Measurements from ENCODE around the gene SDK1. TPM values are rescaled to one million over a fixed set of nuclear protein-coding genes. Genes with fewer than 3 reads are reported as not detected.

The SDK1 gene
- total RNA-seq, 2 experiments from 2014 or later, result 0.03 to 0.05 TPM

DNA sequence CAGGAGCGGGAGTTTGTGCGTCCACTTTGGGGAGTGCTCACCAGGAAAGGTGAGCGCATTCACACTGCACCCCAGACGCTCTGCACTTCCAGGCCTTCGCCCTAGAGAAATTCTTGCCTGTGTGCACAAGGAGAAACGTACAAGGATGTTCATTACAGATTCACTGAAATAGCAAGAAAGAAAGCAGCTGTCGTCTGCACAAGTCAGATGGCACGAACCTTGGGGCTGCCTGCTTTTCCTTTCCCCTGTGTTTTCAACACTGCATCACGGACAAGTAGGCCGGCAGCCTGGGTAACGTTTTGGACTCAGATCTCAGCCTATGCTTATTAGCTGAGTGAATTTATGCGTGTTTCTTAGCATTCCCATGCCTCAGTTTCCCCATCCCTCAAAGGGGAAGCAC is 834.2 kb downstream of the SDK1 start:
- H3K4me3 Mint-ChIP-seq, result no peak overlapping the region
- no peaks in the 10 kb centered on the region for H3K36me3 Mint-ChIP-seq (ENCODE audit: low read depth)
- ChIA-PET POLR2A (no interaction called here), CTCF (no interaction called here)
- H3K9me3 Mint-ChIP-seq (ENCODE audit: insufficient read depth), result no peaks in the 10 kb centered on the region
- no peak for DNase-seq
- no peaks in the 10 kb centered on the region for H3K4me1 Mint-ChIP-seq (ENCODE audit: low read depth)
- H3K27ac Mint-ChIP-seq, result no peak overlapping the region
- no peaks in the 10 kb centered on the region for H3K27me3 Mint-ChIP-seq (ENCODE audit: low read depth)
- ATAC-seq, result no peak

GRCh38 chr7:4136036-4136435 is 835.0 kb downstream of the SDK1 start:
- Mint-ChIP-seq H3K27ac (no peak overlapping the region), H3K4me1 (ENCODE audit: low read depth) (no peaks in the 10 kb centered on the region), H3K36me3 (ENCODE audit: low read depth) (no peaks in the 10 kb centered on the region), H3K4me3 (no peak overlapping the region), H3K9me3 (ENCODE audit: insufficient read depth) (no peaks in the 10 kb centered on the region), H3K27me3 (ENCODE audit: low read depth) (no peaks in the 10 kb centered on the region)
- POLR2A ChIA-PET, result no interaction called here
- CTCF ChIA-PET, result no interaction called here
- ATAC-seq, result no peak
- no peak for DNase-seq

DNA sequence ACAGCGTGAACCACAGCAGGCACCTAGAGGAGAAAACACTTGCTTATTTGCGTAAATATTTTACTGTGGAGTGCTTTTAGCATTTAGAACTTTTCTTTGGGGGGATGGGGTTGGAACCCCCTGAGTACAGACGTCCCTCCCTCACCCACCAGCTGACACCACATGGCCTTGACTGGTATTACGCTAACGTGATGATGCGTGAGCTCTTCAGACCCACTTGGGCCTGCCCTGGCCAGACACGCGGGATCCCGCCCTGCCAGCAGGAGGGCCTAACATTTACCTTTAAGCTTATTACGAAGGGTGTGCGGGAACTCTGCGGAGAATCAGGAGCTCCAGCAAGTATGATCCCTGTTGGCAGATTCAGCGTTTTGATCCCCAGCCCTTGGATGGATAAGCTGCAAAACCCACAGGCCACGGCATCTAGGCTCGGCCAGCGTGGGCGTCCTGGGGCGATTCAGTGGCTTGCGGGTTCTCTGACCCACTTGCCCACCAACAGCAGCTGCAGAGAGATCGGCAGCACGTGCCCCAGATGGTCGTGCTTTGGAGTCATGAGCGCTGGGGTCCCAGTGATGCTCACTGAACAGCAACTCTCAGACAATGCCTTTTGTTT is 835.6 kb downstream of the SDK1 start:
- CTCF ChIA-PET, result no interaction called here

GRCh38 chr7:4137552-4137951 is 836.5 kb downstream of the SDK1 start:
- POLR2A ChIA-PET, result no interaction called here
- Mint-ChIP-seq H3K4me1 (ENCODE audit: low read depth) (no peaks in the 10 kb centered on the region), H3K4me3 (no peak overlapping the region)

More for the DNA sequence above, 835.6 kb downstream of the SDK1 start:
- no peaks in the 10 kb centered on the region for H3K27me3 Mint-ChIP-seq (ENCODE audit: low read depth)
- no peak for ATAC-seq
- no peaks in the 10 kb centered on the region for H3K36me3 Mint-ChIP-seq (ENCODE audit: low read depth)
- no peak overlapping the region for H3K4me3 Mint-ChIP-seq
- H3K27ac Mint-ChIP-seq, result no peak overlapping the region
- POLR2A ChIA-PET, result no interaction called here
- H3K9me3 Mint-ChIP-seq (ENCODE audit: insufficient read depth), result no peaks in the 10 kb centered on the region
- no peaks in the 10 kb centered on the region for H3K4me1 Mint-ChIP-seq (ENCODE audit: low read depth)
- DNase-seq, result no peak

GRCh38 chr7:4138866-4139265 is 837.8 kb downstream of the SDK1 start:
- ATAC-seq (no peak), DNase-seq (no peak)
- ChIA-PET CTCF (no interaction called here), POLR2A (no interaction called here)
- H3K9me3 Mint-ChIP-seq (ENCODE audit: insufficient read depth), result no peaks in the 10 kb centered on the region
- H3K27ac Mint-ChIP-seq, result no peak overlapping the region
- H3K4me1 Mint-ChIP-seq (ENCODE audit: low read depth), result no peaks in the 10 kb centered on the region
- no peaks in the 10 kb centered on the region for H3K36me3 Mint-ChIP-seq (ENCODE audit: low read depth)
- H3K27me3 Mint-ChIP-seq (ENCODE audit: low read depth), result no peaks in the 10 kb centered on the region
- no peak overlapping the region for H3K4me3 Mint-ChIP-seq

More at GRCh38 chr7:4137552-4137951, 836.5 kb downstream of the SDK1 start:
- Mint-ChIP-seq H3K36me3 (ENCODE audit: low read depth) (no peaks in the 10 kb centered on the region), H3K27ac (no peak overlapping the region), H3K27me3 (ENCODE audit: low read depth) (no peaks in the 10 kb centered on the region), H3K9me3 (ENCODE audit: insufficient read depth) (no peaks in the 10 kb centered on the region)
- CTCF ChIA-PET, result no interaction called here
- DNase-seq (no peak), ATAC-seq (no peak)

DNA sequence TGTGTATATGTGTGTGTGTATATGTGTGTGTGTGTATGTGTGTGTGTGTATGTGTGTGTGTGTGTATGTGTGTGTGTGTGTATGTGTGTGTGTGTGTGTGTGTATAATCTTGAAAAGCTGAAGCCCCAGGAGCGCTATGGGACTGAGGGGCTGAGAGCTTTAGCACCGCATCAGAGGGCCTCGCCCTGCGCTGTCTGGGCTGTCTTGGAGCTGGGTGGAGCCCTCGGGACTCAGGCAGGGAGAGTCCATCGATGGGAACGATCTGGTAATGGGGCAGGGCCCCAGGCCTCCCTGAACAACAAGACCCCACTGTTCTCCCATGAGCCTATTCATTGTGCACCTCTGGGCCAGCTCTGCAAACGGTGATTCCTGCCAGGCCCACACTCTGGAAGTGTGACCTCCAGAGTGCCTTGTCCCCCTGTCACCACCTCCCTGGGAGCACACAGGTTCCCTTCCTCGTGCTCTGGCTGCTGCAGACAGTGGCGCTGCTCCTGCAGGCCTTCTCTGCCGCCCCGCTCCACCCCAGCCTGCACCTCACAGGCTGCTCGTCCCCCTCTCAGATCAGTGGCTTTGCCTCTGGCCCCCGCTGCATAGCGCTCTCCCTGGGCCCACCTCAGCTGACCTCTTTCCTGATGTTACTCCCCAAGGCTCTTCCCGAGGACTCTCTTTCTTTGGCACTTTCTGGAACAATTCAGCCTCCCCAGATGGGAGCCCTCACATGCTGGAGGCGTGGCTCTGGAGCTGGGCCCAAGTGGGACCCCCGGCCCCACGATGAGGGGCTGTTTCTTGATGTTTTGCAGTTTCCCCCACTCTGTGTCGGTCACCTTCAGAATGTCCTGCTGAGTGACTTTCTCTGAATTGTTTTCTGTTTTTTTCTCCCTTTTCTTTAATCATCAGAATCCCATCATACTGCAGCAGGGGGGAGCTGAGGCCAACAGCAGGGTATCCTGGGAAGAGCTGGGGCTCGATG is 838.9 kb downstream of the SDK1 start:
- peaks cover 3% of the 10 kb centered on the region for H3K27me3 Mint-ChIP-seq (ENCODE audit: low read depth)
- ChIA-PET POLR2A (no interaction called here), CTCF (no interaction called here)
- H3K4me3 Mint-ChIP-seq, result no peak overlapping the region
- no peaks in the 10 kb centered on the region for H3K36me3 Mint-ChIP-seq (ENCODE audit: low read depth)
- DNase-seq (no peak), ATAC-seq (no peak)
- no peak overlapping the region for H3K27ac Mint-ChIP-seq
- no peaks in the 10 kb centered on the region for H3K9me3 Mint-ChIP-seq (ENCODE audit: insufficient read depth)
- peaks cover 3% of the 10 kb centered on the region for H3K4me1 Mint-ChIP-seq (ENCODE audit: low read depth)

GRCh38 chr7:4140933-4141332 is 839.9 kb downstream of the SDK1 start:
- ATAC-seq (no peak), DNase-seq (no peak)
- no peak overlapping the region for H3K4me3 Mint-ChIP-seq
- no peaks in the 10 kb centered on the region for H3K36me3 Mint-ChIP-seq (ENCODE audit: low read depth)
- H3K27ac Mint-ChIP-seq, result no peak overlapping the region
- peaks cover 5% of the 10 kb centered on the region for H3K27me3 Mint-ChIP-seq (ENCODE audit: low read depth)
- H3K4me1 Mint-ChIP-seq (ENCODE audit: low read depth), result peaks cover 7% of the 10 kb centered on the region
- ChIA-PET CTCF (no interaction called here), POLR2A (no interaction called here)
- no peaks in the 10 kb centered on the region for H3K9me3 Mint-ChIP-seq (ENCODE audit: insufficient read depth)

DNA sequence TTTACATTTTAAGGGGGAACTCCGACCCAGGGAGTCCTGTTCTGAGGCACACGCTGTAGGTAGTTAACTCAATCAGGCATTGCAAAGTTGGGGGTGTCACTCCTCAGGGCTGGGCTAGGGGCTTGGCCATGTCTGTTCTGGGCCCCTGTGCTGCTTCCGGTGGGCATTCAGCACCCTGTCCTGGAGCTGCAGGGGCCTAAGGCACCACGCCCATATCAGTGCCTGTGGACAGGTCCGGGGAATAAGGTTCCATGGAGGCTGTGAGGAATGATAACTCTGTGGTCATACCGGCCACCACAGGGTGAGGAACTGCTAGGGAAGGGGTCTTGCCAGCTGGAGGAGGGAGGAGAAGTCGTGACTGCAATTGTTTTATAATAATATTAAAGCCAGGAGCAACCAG is 842.0 kb downstream of the SDK1 start:
- Mint-ChIP-seq H3K27ac (no peak overlapping the region), H3K4me1 (ENCODE audit: low read depth) (peaks cover 7% of the 10 kb centered on the region), H3K27me3 (ENCODE audit: low read depth) (peaks cover 5% of the 10 kb centered on the region), H3K36me3 (ENCODE audit: low read depth) (no peaks in the 10 kb centered on the region), H3K4me3 (no peak overlapping the region), H3K9me3 (ENCODE audit: insufficient read depth) (no peaks in the 10 kb centered on the region)
- no peak for ATAC-seq
- no peak for DNase-seq
- CTCF ChIA-PET, result no interaction called here
- POLR2A ChIA-PET, result no interaction called here

- Mint-ChIP-seq H3K36me3 (ENCODE audit: low read depth) (no peaks in the 10 kb centered on the region), H3K4me3 (no peak overlapping the region), H3K27ac (no peak overlapping the region), H3K27me3 (ENCODE audit: low read depth) (peaks cover 5% of the 10 kb centered on the region), H3K4me1 (ENCODE audit: low read depth) (peaks cover 7% of the 10 kb centered on the region), H3K9me3 (ENCODE audit: insufficient read depth) (no peaks in the 10 kb centered on the region)
- ATAC-seq, result no peak
- ChIA-PET POLR2A (no interaction called here), CTCF (no interaction called here)
- no peak for DNase-seq
These were observed 842.6 kb downstream of the SDK1 start for GRCh38 chr7:4143511-4144171.

GRCh38 chr7:4144172-4144701 is 843.2 kb downstream of the SDK1 start:
- Mint-ChIP-seq H3K4me1 (ENCODE audit: low read depth) (peaks cover 7% of the 10 kb centered on the region), H3K27ac (no peak overlapping the region), H3K4me3 (no peak overlapping the region), H3K36me3 (ENCODE audit: low read depth) (no peaks in the 10 kb centered on the region), H3K27me3 (ENCODE audit: low read depth) (peaks cover 5% of the 10 kb centered on the region), H3K9me3 (ENCODE audit: insufficient read depth) (no peaks in the 10 kb centered on the region)
- POLR2A ChIA-PET, result no interaction called here
- CTCF ChIA-PET, result no interaction called here
- no peak for ATAC-seq
- no peak for DNase-seq

DNA sequence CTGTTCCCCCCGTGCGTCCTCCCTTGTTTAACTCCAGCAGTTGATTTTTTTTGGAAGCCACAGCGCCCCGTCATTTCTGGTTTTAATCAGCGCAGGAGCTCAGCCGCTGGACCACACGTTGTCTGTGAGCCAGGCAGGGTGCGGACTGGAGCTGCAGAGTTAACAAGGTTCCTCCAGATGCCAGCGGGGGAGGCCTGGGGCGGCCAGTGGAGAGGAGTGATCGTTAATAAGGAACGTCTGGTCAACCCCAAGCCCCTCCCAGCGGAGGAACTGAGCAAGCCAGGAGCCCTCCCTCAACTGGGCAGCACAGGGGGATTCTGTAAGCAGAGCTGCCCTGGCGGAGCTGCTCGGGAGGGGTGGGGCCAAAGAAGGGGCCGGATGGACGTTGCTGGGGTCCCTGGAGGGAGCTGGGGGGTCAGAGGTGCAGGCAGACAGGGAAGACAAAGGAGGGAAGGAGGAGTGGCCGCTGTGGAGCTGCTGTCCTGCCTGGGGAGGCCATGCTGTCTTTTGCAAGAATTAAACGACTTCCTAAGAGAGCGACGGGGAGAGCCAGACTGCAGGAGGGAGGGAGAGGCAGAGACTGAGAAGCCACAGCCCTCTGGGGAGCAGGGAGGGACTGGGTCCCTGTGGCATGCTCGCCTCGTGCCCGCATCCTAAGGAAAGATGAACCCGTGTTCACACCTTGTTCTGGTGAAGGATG is 843.9 kb downstream of the SDK1 start:
- Mint-ChIP-seq H3K27me3 (ENCODE audit: low read depth) (peaks cover 5% of the 10 kb centered on the region), H3K36me3 (ENCODE audit: low read depth) (no peaks in the 10 kb centered on the region), H3K9me3 (ENCODE audit: insufficient read depth) (no peaks in the 10 kb centered on the region), H3K4me1 (ENCODE audit: low read depth) (peaks cover 7% of the 10 kb centered on the region), H3K27ac (no peak overlapping the region), H3K4me3 (peak overlapping the region; percentile 40)
- ATAC-seq (no peak), DNase-seq (no peak)
- ChIA-PET CTCF (no interaction called here), POLR2A (interaction anchor here (1.0 kb wide), 1 partner anchor 123 kb away, joined by 3 read pairs; no protein-coding TSS in a partner anchor)

All from activated CD8-positive, alpha-beta T cell treated with anti-CD3 and anti-CD28 coated beads, Interleukin-2, amount 10 ng/mL, durations not matched to agents 7 days and 5 days (primary cell).